ENCODE data around the gene CXCR4. TPM values are rescaled to one million over a fixed set of nuclear protein-coding genes. Genes with fewer than 3 reads are reported as not detected.

Gene CXCR4
- total RNA-seq, 3 donors from 2014 or later, result 17.6 to 28.5 (median 24.0) TPM

DNA sequence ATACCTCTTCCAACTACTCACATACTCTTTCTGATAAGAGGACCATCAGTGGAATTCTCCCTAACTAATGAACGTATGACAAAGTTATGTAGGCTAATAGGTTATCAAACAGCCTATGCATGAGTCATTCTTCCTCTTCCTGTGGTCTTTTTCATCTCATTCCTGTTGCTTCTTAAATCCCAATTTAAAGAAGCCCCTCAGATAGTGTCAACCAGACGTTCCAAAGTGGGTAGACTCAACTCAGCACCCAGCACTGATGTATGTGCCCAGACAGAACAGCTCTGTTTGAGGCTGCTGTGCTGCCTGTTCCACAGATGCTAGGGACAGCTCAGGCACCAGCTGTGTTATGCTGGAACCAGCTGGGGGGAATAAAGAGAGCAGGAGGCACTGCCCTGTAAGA is 52.6 kb downstream of the CXCR4 start:
- Mint-ChIP-seq H3K4me1 (ENCODE audit: low read depth) (peaks cover 44% of the 10 kb centered on the region), H3K4me3 (no peak overlapping the region), H3K36me3 (ENCODE audit: insufficient read depth) (no peaks in the 10 kb centered on the region), H3K9me3 (no peaks in the 10 kb centered on the region), H3K27me3 (ENCODE audit: low read depth) (no peaks in the 10 kb centered on the region)
- no peak for DNase-seq
- peak in 1 of 2 donors; percentile 46 for ATAC-seq

Other genes with a start within 250 kb of the CXCR4 start
- 100 to 1,000 TPM; 157 to 197 (median 185) TPM for gene MCM6, start 241.7 kb downstream of the CXCR4 start, total RNA-seq
- 100 to 1,000 TPM in 2 of 3 donors, 10 to 100 TPM in 1; 97.8 to 107 (median 103) TPM for gene DARS1, start 132.5 kb downstream of the CXCR4 start, total RNA-seq